ENCODE measurements around the gene PTPN21. TPM values are rescaled to one million over a fixed set of nuclear protein-coding genes. Genes with fewer than 3 reads are reported as not detected.

The PTPN21 gene
- total RNA-seq, 2 experiments from 2014 or later: 0.19 to 0.30 TPM

- POLR2A ChIA-PET: no interaction called here
- CTCF ChIA-PET: no interaction called here
Observed at GRCh38 chr14:88477513-88478250, 77.1 kb downstream of the PTPN21 start.

- POLR2A ChIA-PET: no interaction called here
- CTCF ChIA-PET: no interaction called here
Observed at GRCh38 chr14:88476825-88477224, 78.0 kb downstream of the PTPN21 start.

- ChIA-PET CTCF (no interaction called here), POLR2A (no interaction called here)
Observed at GRCh38 chr14:88476214-88476774, 78.5 kb downstream of the PTPN21 start.

GRCh38 chr14:88473791-88474190 is 81.0 kb downstream of the PTPN21 start:
- CTCF ChIA-PET: interaction anchor here (1.5 kb wide), 1 partner anchor 19 kb away, joined by 3 read pairs; no protein-coding TSS in a partner anchor
- POLR2A ChIA-PET: no interaction called here

GRCh38 chr14:88470542-88471440 is 84.0 kb downstream of the PTPN21 start:
- ChIA-PET POLR2A (no interaction called here), CTCF (no interaction called here)

GRCh38 chr14:88468406-88468805 is 86.4 kb downstream of the PTPN21 start:
- ChIA-PET CTCF (no interaction called here), POLR2A (no interaction called here)

GRCh38 chr14:88463318-88463717 is 91.5 kb downstream of the PTPN21 start:
- ChIA-PET POLR2A (no interaction called here), CTCF (no interaction called here)

GRCh38 chr14:88454886-88455285 is 99.9 kb downstream of the PTPN21 start:
- POLR2A ChIA-PET: no interaction called here
- CTCF ChIA-PET: no interaction called here

GRCh38 chr14:88452231-88452630 is 102.6 kb downstream of the PTPN21 start:
- ChIA-PET CTCF (no interaction called here), POLR2A (no interaction called here)

- POLR2A ChIA-PET: no interaction called here
Observed at GRCh38 chr14:88439088-88439487, 115.7 kb downstream of the PTPN21 start.

GRCh38 chr14:88437658-88438057 is 117.1 kb downstream of the PTPN21 start:
- ChIA-PET CTCF (no interaction called here), POLR2A (no interaction called here)

More at GRCh38 chr14:88439088-88439487, 115.7 kb downstream of the PTPN21 start:
- CTCF ChIA-PET: no interaction called here

GRCh38 chr14:88430976-88431375 is 123.8 kb downstream of the PTPN21 start:
- ChIA-PET POLR2A (no interaction called here), CTCF (no interaction called here)

- POLR2A ChIA-PET: no interaction called here
- CTCF ChIA-PET: no interaction called here
Observed at GRCh38 chr14:88426271-88426670, 128.5 kb downstream of the PTPN21 start.

GRCh38 chr14:88424573-88424972 is 130.2 kb downstream of the PTPN21 start:
- POLR2A ChIA-PET: no interaction called here
- CTCF ChIA-PET: no interaction called here

GRCh38 chr14:88422919-88423650 is 131.7 kb downstream of the PTPN21 start:
- POLR2A ChIA-PET: no interaction called here
- CTCF ChIA-PET: no interaction called here

GRCh38 chr14:88422047-88422446 is 132.8 kb downstream of the PTPN21 start:
- CTCF ChIA-PET: no interaction called here
- POLR2A ChIA-PET: no interaction called here

GRCh38 chr14:88421286-88421685 is 133.5 kb downstream of the PTPN21 start:
- ChIA-PET POLR2A (no interaction called here), CTCF (no interaction called here)

GRCh38 chr14:88420187-88420586 is 134.6 kb downstream of the PTPN21 start:
- POLR2A ChIA-PET: no interaction called here
- CTCF ChIA-PET: no interaction called here

- CTCF ChIA-PET: no interaction called here
- POLR2A ChIA-PET: no interaction called here
Observed at GRCh38 chr14:88417594-88417993, 137.2 kb downstream of the PTPN21 start.

Data from activated CD8-positive, alpha-beta memory T cell treated with anti-CD3 and anti-CD28 coated beads for 36 hours (primary cell).